CD4-positive, alpha-beta memory T cell (primary cell): Measurements from ENCODE around the gene CYP19A1. TPM values are rescaled to one million over a fixed set of nuclear protein-coding genes. Genes with fewer than 3 reads are reported as not detected.
"Not testable (repeated sequence)": the region's sequence is repeated elsewhere in the genome, so short reads cannot be mapped to it uniquely, and the experiment has no call there.

Experiments used
- CTCF ChIA-PET: fragments of 350-600 bp; sonication (Branson Sonifier 250); formaldehyde crosslinking; loops from one replicate; lab custom pipeline; 2021; ENCODE audit warnings: inconsistent platforms; ENCODE audit not compliant: partially characterized antibody; lab: Charles Lee
- POLR2A ChIA-PET: fragments of 350-600 bp; sonication (Branson Sonifier 250); formaldehyde crosslinking; loops from one replicate; lab custom pipeline; 2021; ENCODE audit not compliant: partially characterized antibody; lab: Charles Lee
- DNase-seq, 5 donors: peaks; one replicate each; pipeline versions ENCODE4 v3.0.0 to v3.0.0-alpha.2; 2020 to 2022; ENCODE audit warnings: mixed read lengths in 1 of 5
- H3K27ac ChIP-seq: one replicate; pipeline ENCODE4 v1.7.0; 2013; ENCODE audit warnings: low read depth, low read length
- H3K27me3 ChIP-seq: 2 replicates; pipeline ENCODE4 v1.7.0; 2013; ENCODE audit warnings: mild to moderate bottlenecking, low read length, moderate library complexity; ENCODE audit not compliant: insufficient read depth
- H3K36me3 ChIP-seq: 2 replicates; pipeline ENCODE4 v1.7.0; 2013; ENCODE audit warnings: mild to moderate bottlenecking, low read length, moderate library complexity; ENCODE audit not compliant: insufficient read depth
- H3K4me1 ChIP-seq: 2 replicates; pipeline ENCODE4 v1.7.0; 2013; ENCODE audit warnings: mild to moderate bottlenecking, low read length, moderate library complexity; ENCODE audit not compliant: insufficient read depth
- H3K4me3 ChIP-seq, 2 donors: one replicate each; pipeline ENCODE4 v1.7.0; 2013; ENCODE audit warnings: low read length in 2 of 2, mild to moderate bottlenecking in 1 of 2
- H3K9me3 ChIP-seq, 2 donors: one replicate each; pipeline ENCODE4 v1.7.0; 2013; ENCODE audit warnings: low read length in 2 of 2, control low read depth in 1 of 2; ENCODE audit not compliant: control insufficient read depth in 1 of 2
- H3K27ac Mint-ChIP-seq, 7 donors: one replicate each; pipeline ENCODE4 v1.8.0; 2020 to 2021; ENCODE audit warnings: mixed read lengths in 7 of 7, mild to moderate bottlenecking in 6 of 7, inconsistent platforms in 3 of 7, moderate library complexity in 3 of 7
- H3K27me3 Mint-ChIP-seq, 2 donors: one replicate each; pipeline ENCODE4 v1.8.0; 2020 to 2021; ENCODE audit warnings: mixed read lengths in 2 of 2
- H3K36me3 Mint-ChIP-seq, 2 donors: one replicate each; pipeline ENCODE4 v1.8.0; 2020 to 2021; ENCODE audit warnings: mixed read lengths in 2 of 2, inconsistent platforms in 1 of 2, mild to moderate bottlenecking in 1 of 2
- H3K4me1 Mint-ChIP-seq, 4 donors: one replicate each; pipeline ENCODE4 v1.8.0; 2020 to 2021; ENCODE audit warnings: mixed read lengths in 4 of 4, mild to moderate bottlenecking in 1 of 4
- H3K4me3 Mint-ChIP-seq, 8 donors: one replicate each; pipeline ENCODE4 v1.8.0; 2020 to 2021; ENCODE audit warnings: mixed read lengths in 8 of 8, mild to moderate bottlenecking in 7 of 8, moderate library complexity in 6 of 8, inconsistent platforms in 3 of 8
- H3K9me3 Mint-ChIP-seq, 8 donors: one replicate each; pipeline ENCODE4 v1.8.0; 2020 to 2021; ENCODE audit warnings: mixed read lengths in 8 of 8, mild to moderate bottlenecking in 5 of 8, inconsistent platforms in 3 of 8, moderate library complexity in 1 of 8
- intact Hi-C: fragments of 100-400 bp; cut with micrococcal nuclease; formaldehyde crosslinking; loops from one replicate; pipeline ENCODE4 v1.15.1; 2023
- polyA plus RNA-seq, 2 donors: library from polyadenylated mRNA; unstranded; fragments of 300-500 nt; fragmentation: Illumina TruSeq; gene quantifications; one replicate each; pipeline ENCODE4 v1.2.3, GENCODE V29; 2021
- total RNA-seq, 2 experiments: library from RNA; stranded (reverse); gene quantifications; one replicate each; pipeline ENCODE4 v1.2.3, GENCODE V29; 2021

Gene CYP19A1
- total and polyA plus RNA-seq, 4 experiments from 2014 or later, result not detected

- H3K36me3 ChIP-seq, DNase-seq, intact Hi-C loops, H3K4me3 Mint-ChIP-seq, POLR2A ChIA-PET, H3K27me3 ChIP-seq, H3K4me3 ChIP-seq, CTCF ChIA-PET, H3K9me3 Mint-ChIP-seq, H3K36me3 Mint-ChIP-seq, H3K27ac ChIP-seq, H3K27me3 Mint-ChIP-seq, H3K9me3 ChIP-seq, H3K27ac Mint-ChIP-seq, H3K4me1 ChIP-seq, H3K4me1 Mint-ChIP-seq: not testable (repeated sequence)
Measured at GRCh38 chr15:51282241-51282640, 56.2 kb downstream of the CYP19A1 start.

GRCh38 chr15:51281368-51281967 is 56.9 kb downstream of the CYP19A1 start:
- Mint-ChIP-seq H3K9me3 (no peaks in the 10 kb centered on the region), H3K36me3 (no peaks in the 10 kb centered on the region), H3K27me3 (peaks cover 0 to 7% of the 10 kb centered on the region in 2 donors), H3K4me1 (peaks cover 0 to 7% (median 2%) of the 10 kb centered on the region in 4 donors), H3K27ac (no peak overlapping the region), H3K4me3 (no peak overlapping the region)
- no peaks in the 10 kb centered on the region for H3K9me3 ChIP-seq
- no peak overlapping the region for H3K27ac ChIP-seq
- no peak overlapping the region for H3K4me3 ChIP-seq
- no peaks in the 10 kb centered on the region for H3K27me3 ChIP-seq
- intact Hi-C loops, result no loop called here
- no peaks in the 10 kb centered on the region for H3K36me3 ChIP-seq
- no peak for DNase-seq
- ChIA-PET CTCF (no interaction called here), POLR2A (no interaction called here)
- no peaks in the 10 kb centered on the region for H3K4me1 ChIP-seq

- H3K4me1 ChIP-seq, result no peaks in the 10 kb centered on the region
- Mint-ChIP-seq H3K27me3 (peaks cover 0 to 7% of the 10 kb centered on the region in 2 donors), H3K4me1 (peaks cover 0 to 7% (median 2%) of the 10 kb centered on the region in 4 donors), H3K9me3 (no peaks in the 10 kb centered on the region), H3K36me3 (no peaks in the 10 kb centered on the region), H3K4me3 (no peak overlapping the region), H3K27ac (no peak overlapping the region)
- DNase-seq, result no peak
- no peaks in the 10 kb centered on the region for H3K36me3 ChIP-seq
- CTCF ChIA-PET, result no interaction called here
- intact Hi-C loops, result no loop called here
- no peak overlapping the region for H3K4me3 ChIP-seq
- no peak overlapping the region for H3K27ac ChIP-seq
- H3K27me3 ChIP-seq, result no peaks in the 10 kb centered on the region
- no peaks in the 10 kb centered on the region for H3K9me3 ChIP-seq
- POLR2A ChIA-PET, result no interaction called here
Measured at GRCh38 chr15:51280838-51281237, 57.6 kb downstream of the CYP19A1 start.

GRCh38 chr15:51279391-51279790 is 59.0 kb downstream of the CYP19A1 start:
- intact Hi-C loops, result no loop called here
- POLR2A ChIA-PET, result no interaction called here

GRCh38 chr15:51277101-51277500 is 61.3 kb downstream of the CYP19A1 start:
- intact Hi-C loops, result no loop called here
- Mint-ChIP-seq H3K36me3 (no peaks in the 10 kb centered on the region), H3K9me3 (peaks cover 0 to 3% (median 0%) of the 10 kb centered on the region in 8 donors), H3K4me1 (no peaks in the 10 kb centered on the region), H3K27ac (no peak overlapping the region), H3K27me3 (peaks cover 2 to 9% of the 10 kb centered on the region in 2 donors), H3K4me3 (no peak overlapping the region)
- Histone ChIP-seq H3K27me3 (no peaks in the 10 kb centered on the region), H3K9me3 (no peaks in the 10 kb centered on the region), H3K4me3 (no peak overlapping the region), H3K4me1 (no peaks in the 10 kb centered on the region), H3K36me3 (no peaks in the 10 kb centered on the region), H3K27ac (no peak overlapping the region)
- DNase-seq, result no peak
- ChIA-PET POLR2A (no interaction called here), CTCF (no interaction called here)

More at GRCh38 chr15:51279391-51279790, 59.0 kb downstream of the CYP19A1 start:
- peaks cover 0 to 9% of the 10 kb centered on the region in 2 donors for H3K27me3 Mint-ChIP-seq
- H3K27ac Mint-ChIP-seq, result no peak overlapping the region
- peaks cover 0 to 7% (median 2%) of the 10 kb centered on the region in 4 donors for H3K4me1 Mint-ChIP-seq
- H3K9me3 Mint-ChIP-seq, result peaks cover 0 to 1% (median 0%) of the 10 kb centered on the region in 8 donors
- H3K9me3 ChIP-seq, result no peaks in the 10 kb centered on the region
- H3K4me1 ChIP-seq, result no peaks in the 10 kb centered on the region
- no peaks in the 10 kb centered on the region for H3K36me3 ChIP-seq
- CTCF ChIA-PET, result no interaction called here
- H3K36me3 Mint-ChIP-seq, result no peaks in the 10 kb centered on the region
- DNase-seq, result no peak
- H3K4me3 Mint-ChIP-seq, result no peak overlapping the region
- H3K27me3 ChIP-seq, result no peaks in the 10 kb centered on the region
- no peak overlapping the region for H3K4me3 ChIP-seq
- H3K27ac ChIP-seq, result no peak overlapping the region

- Histone ChIP-seq H3K27ac (no peak overlapping the region), H3K9me3 (no peaks in the 10 kb centered on the region), H3K4me3 (no peak overlapping the region), H3K36me3 (no peaks in the 10 kb centered on the region), H3K27me3 (no peaks in the 10 kb centered on the region), H3K4me1 (no peaks in the 10 kb centered on the region)
- Mint-ChIP-seq H3K4me1 (no peaks in the 10 kb centered on the region), H3K9me3 (peaks cover 0 to 3% (median 0%) of the 10 kb centered on the region in 8 donors), H3K27ac (no peak overlapping the region), H3K4me3 (no peak overlapping the region), H3K27me3 (peaks cover 2 to 8% of the 10 kb centered on the region in 2 donors), H3K36me3 (no peaks in the 10 kb centered on the region)
- intact Hi-C loops, result no loop called here
- DNase-seq, result no peak
- POLR2A ChIA-PET, result no interaction called here
- CTCF ChIA-PET, result no interaction called here
Measured at GRCh38 chr15:51274956-51275355, 63.4 kb downstream of the CYP19A1 start.

GRCh38 chr15:51270706-51271105 is 67.7 kb downstream of the CYP19A1 start:
- Mint-ChIP-seq H3K27ac (no peak overlapping the region), H3K27me3 (peaks cover 18 to 21% of the 10 kb centered on the region in 2 donors), H3K9me3 (peaks cover 0 to 3% (median 0%) of the 10 kb centered on the region in 8 donors), H3K4me1 (peaks cover 0 to 4% (median 3%) of the 10 kb centered on the region in 4 donors), H3K36me3 (no peaks in the 10 kb centered on the region), H3K4me3 (no peak overlapping the region)
- Histone ChIP-seq H3K4me1 (peaks cover 6% of the 10 kb centered on the region), H3K9me3 (no peaks in the 10 kb centered on the region), H3K4me3 (no peak overlapping the region), H3K27ac (no peak overlapping the region), H3K27me3 (no peaks in the 10 kb centered on the region), H3K36me3 (no peaks in the 10 kb centered on the region)
- POLR2A ChIA-PET, result no interaction called here
- CTCF ChIA-PET, result no interaction called here
- intact Hi-C loops, result no loop called here
- no peak for DNase-seq
